H1 (cell line): ENCODE results near the gene PRICKLE2.

Experiments used
- TCF12 ChIP-seq: IDR thresholded peaks from 2 replicates; pipeline ENCODE4 v1.6.1; 2011; ENCODE audit warnings: low read depth, mild to moderate bottlenecking, low read length
- TF ChIP-seq, protein P1 (sequence below), 3 experiments: IDR thresholded peaks; 1 replicate in 2 of 3; 2 replicates in 1 of 3; pipeline versions ENCODE4 v1.5.1 to v1.6.1; 2011; ENCODE audit warnings: low read length in 3 of 3, mild to moderate bottlenecking in 3 of 3, inconsistent platforms in 2 of 3, low read depth in 1 of 3, moderate library complexity in 1 of 3; ENCODE audit not compliant: insufficient read depth in 1 of 3; ENCODE audit errors: control extremely low read depth in 1 of 3

DNA sequence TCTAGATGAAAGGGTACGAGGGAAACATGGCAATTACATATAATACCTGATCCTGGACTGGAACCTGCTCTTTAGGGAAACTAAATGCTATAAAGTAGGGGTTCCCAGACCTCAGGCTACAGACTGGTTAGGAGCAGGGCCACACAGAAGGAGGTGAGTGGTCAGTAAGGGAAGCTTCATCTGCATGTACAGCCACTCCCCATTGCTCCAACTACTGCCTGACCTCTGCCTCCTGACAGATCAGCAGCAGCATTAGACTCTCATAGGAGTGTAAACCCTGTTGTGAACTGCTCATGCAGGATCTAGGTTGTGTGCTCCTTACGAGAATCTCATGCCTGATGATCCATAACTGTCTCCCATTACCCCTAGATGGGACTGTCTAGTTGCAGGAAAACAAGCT, 123.1 kb downstream of the PRICKLE2 start:
- TF ChIP-seq, protein P1, sequence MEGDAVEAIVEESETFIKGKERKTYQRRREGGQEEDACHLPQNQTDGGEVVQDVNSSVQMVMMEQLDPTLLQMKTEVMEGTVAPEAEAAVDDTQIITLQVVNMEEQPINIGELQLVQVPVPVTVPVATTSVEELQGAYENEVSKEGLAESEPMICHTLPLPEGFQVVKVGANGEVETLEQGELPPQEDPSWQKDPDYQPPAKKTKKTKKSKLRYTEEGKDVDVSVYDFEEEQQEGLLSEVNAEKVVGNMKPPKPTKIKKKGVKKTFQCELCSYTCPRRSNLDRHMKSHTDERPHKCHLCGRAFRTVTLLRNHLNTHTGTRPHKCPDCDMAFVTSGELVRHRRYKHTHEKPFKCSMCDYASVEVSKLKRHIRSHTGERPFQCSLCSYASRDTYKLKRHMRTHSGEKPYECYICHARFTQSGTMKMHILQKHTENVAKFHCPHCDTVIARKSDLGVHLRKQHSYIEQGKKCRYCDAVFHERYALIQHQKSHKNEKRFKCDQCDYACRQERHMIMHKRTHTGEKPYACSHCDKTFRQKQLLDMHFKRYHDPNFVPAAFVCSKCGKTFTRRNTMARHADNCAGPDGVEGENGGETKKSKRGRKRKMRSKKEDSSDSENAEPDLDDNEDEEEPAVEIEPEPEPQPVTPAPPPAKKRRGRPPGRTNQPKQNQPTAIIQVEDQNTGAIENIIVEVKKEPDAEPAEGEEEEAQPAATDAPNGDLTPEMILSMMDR (IDR thresholded peaks at IDR 0.05; ENCODE audit: control extremely low read depth in 1 of 3, insufficient read depth in 1 of 3, low read depth in 1 of 3, low read length in 3 of 3) = no peak
- TF ChIP-seq TCF12 = no peak
